Upper lobe of left lung (tissue), 6 donors: ENCODE data around the gene FBXO41. TPM values are rescaled to one million over a fixed set of nuclear protein-coding genes. Genes with fewer than 3 reads are reported as not detected.

ENCODE experiments used
- ATAC-seq, 2 donors: fragments of 200-7000 bp; cut with Tn5 transposase; one replicate each; pipeline ENCODE4 v1.9.1; 2022; ENCODE audit warnings: mild to moderate bottlenecking in 2 of 2, moderate library complexity in 2 of 2; ENCODE audit not compliant: low FRiP score in 2 of 2
- DNase-seq, 2 donors: peaks; one replicate each; pipeline ENCODE4 v3.0.0-alpha.2; 2019 to 2020
- H3K27ac ChIP-seq, 4 donors: fragments of 200-600 bp; sonication (generic); one replicate each; pipeline ENCODE4 v1.5.1; 2016 to 2019
- H3K27me3 ChIP-seq, 4 donors: fragments of 200-600 bp; sonication (generic); one replicate each; pipeline ENCODE4 v1.5.1; 2017 to 2019
- H3K36me3 ChIP-seq, 4 donors: fragments of 200-600 bp; sonication (generic); one replicate each; pipeline ENCODE4 v1.5.1; 2016 to 2019
- H3K4me1 ChIP-seq, 4 donors: fragments of 200-600 bp; sonication (generic); one replicate each; pipeline ENCODE4 v1.5.1; 2018 to 2019
- H3K4me3 ChIP-seq, 4 donors: fragments of 200-600 bp; sonication (generic); one replicate each; pipeline ENCODE4 v1.5.1; 2017 to 2019; ENCODE audit warnings: mild to moderate bottlenecking in 2 of 4, moderate library complexity in 1 of 4
- H3K9me3 ChIP-seq, 4 donors: fragments of 200-600 bp; sonication (generic); one replicate each; pipeline ENCODE4 v1.5.1; 2018 to 2019
- CTCF ChIP-seq, 6 experiments: fragments of 450-650 bp in 4 of 6; fragments of 200-600 bp in 2 of 6; sonication (generic) in 2 of 6; IDR thresholded peaks; one replicate each; pipeline ENCODE4 v1.5.1; 2016 to 2019; ENCODE audit warnings: antibody characterized with exemption in 6 of 6
- EP300 ChIP-seq, 4 donors: sonication (generic); formaldehyde crosslinking; IDR thresholded peaks; one replicate each; pipeline ENCODE4 v1.5.1; 2017; ENCODE audit warnings: antibody characterized with exemption in 4 of 4, control low read depth in 2 of 4
- POLR2A ChIP-seq, 4 donors: fragments of 450-650 bp; IDR thresholded peaks; one replicate each; pipeline ENCODE4 v1.5.1; 2016 to 2017; ENCODE audit warnings: antibody characterized with exemption in 4 of 4, mild to moderate bottlenecking in 2 of 4
- POLR2AphosphoS5 ChIP-seq, 2 donors: sonication (generic); formaldehyde crosslinking; IDR thresholded peaks; one replicate each; pipeline ENCODE4 v1.5.1; 2017; ENCODE audit warnings: antibody characterized with exemption in 2 of 2
- whole genome bisulfite sequencing, 2 donors: methylation state at CpG; one replicate each; pipeline ENCODE4 v1.1.5; 2017 to 2018; 5-methylcytosine and 5-hydroxymethylcytosine counted together
- small RNA-seq, 4 donors: library from RNA; depleted of rRNA; stranded (forward); fragments of <200 nt; gene quantifications; one replicate each; pipeline ENCODE3, GENCODE V24; 2016
- total RNA-seq, 6 donors: library from RNA; depleted of rRNA in 4 of 6; stranded (reverse); fragments of >200 nt in 4 of 6; gene quantifications; one replicate each; pipeline versions ENCODE4 v1.1.0 to v1.2.1, GENCODE V29; 2016 to 2021
- donor health status: DM: no; HTN: no; CAD: no; lungs with moderate emphysema.
- donor health status: DM: no; HTN: yes; CAD: no; lungs with severe emphysema.

Gene FBXO41
- total RNA-seq, 6 donors from 2014 or later: 1.5 to 9.4 (median 3.9) TPM

- Histone ChIP-seq H3K4me1 (peaks cover under 1 to 15% (median 11%) of the 10 kb centered on the region in 4 donors), H3K27ac (no peak overlapping the region), H3K4me3 (no peak overlapping the region), H3K27me3 (peaks cover 0 to 8% (median 3%) of the 10 kb centered on the region in 4 donors), H3K36me3 (no peaks in the 10 kb centered on the region), H3K9me3 (no peaks in the 10 kb centered on the region)
- DNase-seq: no peak
- 66 to 75% methylated on average over 3 of the region's 3 CpGs for WGBS, 2 donors
- no peak for ATAC-seq
- no peak for TF ChIP-seq POLR2AphosphoS5 (IDR thresholded peaks at IDR 0.05)
- TF ChIP-seq POLR2A (IDR thresholded peaks at IDR 0.05): no peak
- TF ChIP-seq EP300 (IDR thresholded peaks at IDR 0.05): no peak
- no peak for TF ChIP-seq CTCF (IDR thresholded peaks at IDR 0.05)
Observed at GRCh38 chr2:73208258-73208657, 76.0 kb downstream of the FBXO41 start.

- TF ChIP-seq POLR2AphosphoS5 (IDR thresholded peaks at IDR 0.05): no peak
- TF ChIP-seq POLR2A (IDR thresholded peaks at IDR 0.05): no peak
- TF ChIP-seq EP300 (IDR thresholded peaks at IDR 0.05): no peak
- no peak for TF ChIP-seq CTCF (IDR thresholded peaks at IDR 0.05)
- Histone ChIP-seq H3K9me3 (no peaks in the 10 kb centered on the region), H3K27ac (no peak overlapping the region), H3K4me1 (peaks cover 14 to 17% (median 16%) of the 10 kb centered on the region in 4 donors), H3K4me3 (no peak overlapping the region), H3K36me3 (no peaks in the 10 kb centered on the region), H3K27me3 (peaks cover 0 to 18% (median 15%) of the 10 kb centered on the region in 4 donors)
- no peak for ATAC-seq
- WGBS, 2 donors: 86 to 89% methylated on average over 6 of the region's 6 CpGs
- DNase-seq: no peak
Observed at GRCh38 chr2:73205611-73206010, 78.7 kb downstream of the FBXO41 start.

Small RNAs within 50 kb of the gene (small RNA-seq; reads per million reads assigned to genes)
- gene RNU6-111P: 0 reads per million in 4 donors

Other genes with a start within 250 kb of the FBXO41 start
- gene SFXN5, start 212.8 kb downstream of the FBXO41 start, total RNA-seq: 10 to 100 TPM; 10.8 to 44.0 (median 13.7) TPM
- gene RAB11FIP5, start 171.5 kb downstream of the FBXO41 start, total RNA-seq: 10 to 100 TPM; 21.0 to 35.3 (median 29.9) TPM
- under 1 TPM in 3 of 6 donors, not detected in 3; 0.09 to 0.15 (median 0.10) TPM for gene NOTO, start 81.9 kb downstream of the FBXO41 start, total RNA-seq
- gene SMYD5, start 70.2 kb downstream of the FBXO41 start, total RNA-seq: 10 to 100 TPM; 18.1 to 58.8 (median 21.2) TPM
- gene PRADC1, start 51.2 kb downstream of the FBXO41 start, total RNA-seq: 10 to 100 TPM in 5 of 6 donors, 1 to 10 TPM in 1; 6.7 to 21.6 (median 16.3) TPM
- gene CCT7, start 50.2 kb downstream of the FBXO41 start, total RNA-seq: 100 to 1,000 TPM in 5 of 6 donors, 10 to 100 TPM in 1; 70.2 to 183 (median 129) TPM
- under 1 TPM in 1 of 6 donors, not detected in 5; 0.10 TPM for gene EGR4, start 9.1 kb upstream of the FBXO41 start, total RNA-seq
- 10 to 100 TPM; 15.2 to 56.6 (median 25.7) TPM for gene ALMS1, start 101.4 kb upstream of the FBXO41 start, total RNA-seq